ENCODE measurements around the gene FRMD4A.

DNA sequence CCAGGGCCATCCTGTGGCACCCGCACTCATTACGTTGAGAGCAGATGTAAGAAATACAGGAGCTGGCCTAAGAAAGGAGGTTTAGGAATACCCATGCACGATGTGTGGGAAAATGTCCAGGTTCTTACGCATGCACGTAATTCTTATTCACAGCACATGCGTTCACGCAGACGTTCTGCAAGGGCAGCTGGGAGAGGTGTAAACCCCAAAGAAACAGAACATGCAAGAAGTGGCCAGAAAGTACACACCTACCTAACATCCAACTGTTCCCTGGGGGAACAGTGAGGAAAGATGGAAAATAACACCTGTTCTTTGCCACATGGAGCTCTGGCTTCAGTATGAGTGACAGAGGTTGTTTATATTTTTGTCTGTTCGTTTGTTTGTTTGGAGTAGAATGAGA lies 458.3 kb downstream of the FRMD4A start:
- TF ChIP-seq CTCF (IDR thresholded peaks at IDR 0.05) (no peak), POLR2A (IDR thresholded peaks at IDR 0.05) (no peak), EP300 (IDR thresholded peaks at IDR 0.05) (no peak), POLR2AphosphoS5 (IDR thresholded peaks at IDR 0.05) (no peak)
